HepG2 (cell line): ENCODE measurements around the gene SEMA4A. TPM values are rescaled to one million over a fixed set of nuclear protein-coding genes. Genes with fewer than 3 reads are reported as not detected.

Experiments
- ATAC-seq: fragments of 200-7000 bp; cut with Tn5 transposase; 3 replicates; pipeline ENCODE4 v1.9.1; 2020; ENCODE audit warnings: mild to moderate bottlenecking, moderate library complexity
- BruUV-seq: library from RNA; stranded (reverse); fragments of 400-500 nt; replicated peaks from 2 replicates; lab custom pipeline; 2021; lab: Mats Ljungman, UMichigan
- CTCF ChIA-PET: fragments of 300-600 bp; formaldehyde crosslinking; extraction: SDS; loops from one replicate; lab custom pipeline; 2021; ENCODE audit warnings: low total read pairs, inconsistent platforms, low intra/inter-chr PET ratio; lab: Yijun Ruan, JAX
- POLR2A ChIA-PET: fragments of 350-600 bp; sonication (Branson Sonifier 250); formaldehyde crosslinking; loops from one replicate; lab custom pipeline; 2020; ENCODE audit warnings: antibody characterized with exemption, inconsistent platforms; lab: Yijun Ruan, JAX
- DNase-seq: peaks from one replicate; pipeline ENCODE4 v3.0.0-alpha.2; 2015; ENCODE audit warnings: low spot score
- FAIRE-seq: peaks from 3 replicates; lab custom pipeline; 2011; peaks lifted over from hg19 to GRCh38; lab: Jason Lieb, UNC
- H2AFZ ChIP-seq: one replicate; pipeline ENCODE4 v1.6.1; 2011; ENCODE audit warnings: low read length, inconsistent platforms
- H3K27ac ChIP-seq: fragments of 300-600 bp; 3 replicates; pipeline ENCODE4 v1.8.0; 2011; ENCODE audit warnings: mixed run types, mild to moderate bottlenecking, mixed read lengths, low read length, inconsistent platforms; ENCODE audit not compliant: insufficient read depth; ENCODE audit errors: extremely low read length
- H3K27me3 ChIP-seq, 2 experiments: fragments of 200-600 bp in 1 of 2; 2 replicates in 1 of 2; 3 replicates in 1 of 2; pipeline versions ENCODE4 v1.6.0 to v1.8.0; 2011; ENCODE audit warnings: low read length in 2 of 2, mild to moderate bottlenecking in 2 of 2, moderate library complexity in 2 of 2, inconsistent platforms in 1 of 2; ENCODE audit not compliant: insufficient read depth in 2 of 2, control insufficient read depth in 1 of 2
- H3K36me3 ChIP-seq, 2 experiments: fragments of 200-600 bp in 1 of 2; replicated peaks in 1 of 2; 2 replicates in 1 of 2; 3 replicates in 1 of 2; pipeline versions ENCODE4 v1.5.1 to v1.8.0; 2011; ENCODE audit warnings: low read length in 2 of 2, inconsistent platforms in 1 of 2; ENCODE audit not compliant: insufficient read depth in 2 of 2, control insufficient read depth in 1 of 2
- H3K4me1 ChIP-seq: 2 replicates; pipeline ENCODE4 v1.5.1; 2012; ENCODE audit warnings: low read length, inconsistent platforms; ENCODE audit not compliant: insufficient read depth
- H3K4me2 ChIP-seq: 2 replicates; pipeline ENCODE4 v1.6.0; 2011; ENCODE audit warnings: low read depth, low read length, inconsistent platforms
- H3K4me3 ChIP-seq, 3 experiments: fragments of 200-600 bp in 1 of 3; sonication (generic), shearing (Covaris generic) in 1 of 3; replicated peaks in 1 of 3; 2 replicates each; pipeline ENCODE4 v1.5.1; 2011 to 2016; ENCODE audit warnings: low read length in 3 of 3, inconsistent platforms in 2 of 3, low read depth in 2 of 3, mild to moderate bottlenecking in 2 of 3, control low read depth in 1 of 3, mixed read lengths in 1 of 3; ENCODE audit not compliant: insufficient read depth in 1 of 3
- H3K79me2 ChIP-seq: one replicate; pipeline ENCODE4 v1.6.1; 2011; ENCODE audit warnings: low read length, inconsistent platforms; ENCODE audit not compliant: insufficient read depth
- H3K9ac ChIP-seq: 2 replicates; pipeline ENCODE4 v1.6.0; 2011; ENCODE audit warnings: mild to moderate bottlenecking, low read depth, low read length, inconsistent platforms; ENCODE audit not compliant: insufficient read depth
- H3K9me3 ChIP-seq: 2 replicates; pipeline ENCODE4 v1.5.1; 2012; ENCODE audit warnings: mild to moderate bottlenecking, low read length
- H4K20me1 ChIP-seq: 2 replicates; pipeline ENCODE4 v1.6.0; 2011; ENCODE audit warnings: inconsistent platforms, mild to moderate bottlenecking, low read length, moderate library complexity; ENCODE audit not compliant: insufficient read depth
- ATF3 ChIP-seq: sonication (generic); formaldehyde crosslinking; IDR thresholded peaks from 2 replicates; pipeline ENCODE4 v1.4.0; 2020; ENCODE audit warnings: missing genetic modification reagents
- GABPB1 ChIP-seq: IDR thresholded peaks from 2 replicates; pipeline ENCODE4 v1.6.1; 2016; ENCODE audit warnings: mild to moderate bottlenecking, missing genetic modification reagents, moderate library complexity, missing compliant biosample characterization
- KMT2B ChIP-seq: IDR thresholded peaks from 2 replicates; pipeline ENCODE4 v1.6.1; 2016; ENCODE audit warnings: missing genetic modification reagents, missing compliant biosample characterization
- NFIB ChIP-seq: sonication (generic); formaldehyde crosslinking; IDR thresholded peaks from 2 replicates; pipeline ENCODE4 v1.9.0; 2021; ENCODE audit warnings: missing genetic modification reagents, mild to moderate bottlenecking, borderline replicate concordance
- PHF21A ChIP-seq: sonication (generic); formaldehyde crosslinking; IDR thresholded peaks from 2 replicates; pipeline ENCODE4 v1.5.0; 2020; ENCODE audit warnings: mild to moderate bottlenecking, missing genetic modification reagents
- PITX1 ChIP-seq: sonication (generic); formaldehyde crosslinking; IDR thresholded peaks from 2 replicates; pipeline ENCODE4 v1.5.1; 2020; ENCODE audit warnings: mild to moderate bottlenecking, missing genetic modification reagents
- RFXANK ChIP-seq: IDR thresholded peaks from 2 replicates; pipeline ENCODE4 v1.6.1; 2016
- SNAPC4 ChIP-seq: sonication (generic); formaldehyde crosslinking; IDR thresholded peaks from 2 replicates; pipeline ENCODE4 v1.4.0; 2020; ENCODE audit warnings: mild to moderate bottlenecking, missing genetic modification reagents
- ZBTB26 ChIP-seq: IDR thresholded peaks from 2 replicates; pipeline ENCODE4 v1.6.1; 2016; ENCODE audit warnings: missing compliant biosample characterization, missing genetic modification reagents, borderline replicate concordance
- ZMYM3 ChIP-seq: sonication (generic); formaldehyde crosslinking; IDR thresholded peaks from 2 replicates; pipeline ENCODE4 v1.5.1; 2020; ENCODE audit warnings: mild to moderate bottlenecking, missing genetic modification reagents
- ZNF224 ChIP-seq: sonication (generic); formaldehyde crosslinking; IDR thresholded peaks from 2 replicates; pipeline ENCODE4 v1.5.0; 2020; ENCODE audit warnings: mild to moderate bottlenecking, missing genetic modification reagents
- ZNF280D ChIP-seq: sonication (generic); formaldehyde crosslinking; IDR thresholded peaks from 2 replicates; pipeline ENCODE4 v1.5.1; 2020; ENCODE audit warnings: mild to moderate bottlenecking, missing genetic modification reagents
- ZNF564 ChIP-seq: sonication (generic); formaldehyde crosslinking; IDR thresholded peaks from 2 replicates; pipeline ENCODE4 v1.8.1; 2023; ENCODE audit warnings: mild to moderate bottlenecking, missing genetic modification reagents
- WGBS: methylation state at CpG from one replicate; pipeline ENCODE4 v1.1.6; 2017; ENCODE audit warnings: low lambda C conversion rate; 5-methylcytosine and 5-hydroxymethylcytosine counted together
- in situ Hi-C: cut with HindIII; loops from 2 replicates; pipeline ENCODE4 v1.10.0; 2017; ENCODE audit warnings: low pct_unique_long_range_greater_than_20kb; ENCODE audit not compliant: extremely low pct_ligation_motif_present
- intact Hi-C: fragments of 100-400 bp; cut with micrococcal nuclease; formaldehyde crosslinking; loops from one replicate; pipeline ENCODE4 v1.10.0; 2022; ENCODE audit not compliant: unreplicated experiment
- polyA plus RNA-seq, 8 experiments: library from polyadenylated mRNA; depleted of rRNA in 3 of 8; stranded (reverse) in 7 of 8; unstranded in 1 of 8; fragments of >200 nt; fragmentation: Illumina TruSeq in 4 of 8; extraction: Trizol in 4 of 8; gene quantifications; 2 replicates each; pipeline versions ENCODE4 v1.2.1 to v1.2.3, GENCODE V29; 2011 to 2016; ENCODE audit warnings: low read depth in 4 of 8, missing spikeins in 1 of 8, mixed read lengths in 1 of 8; ENCODE audit not compliant: insufficient read depth in 1 of 8
- total RNA-seq, 5 experiments: library from RNA; depleted of rRNA; stranded (reverse); fragments of >200 nt; fragmentation: Illumina TruSeq; extraction: Trizol; gene quantifications; 2 replicates each; pipeline ENCODE4 v1.2.3, GENCODE V29; 2016; ENCODE audit warnings: low read depth in 1 of 5

Gene SEMA4A
- total and polyA plus RNA-seq, 2 of the 13 experiments (the other 11 are each of a cell fraction or from before 2014, with no cell fraction given) = 0.09 to 0.20 TPM

- intact Hi-C loops = no loop called here
- peaks cover 0 to 7% of the 10 kb centered on the region in 2 experiments; a peak in 3 of 5 replicates for H3K36me3 ChIP-seq
- H3K4me2 ChIP-seq = peak overlapping the region; percentile 80
- DNase-seq = no peak
- H3K79me2 ChIP-seq = peaks cover 76% of the 10 kb centered on the region
- peaks cover 6% of the 10 kb centered on the region; the same call in 1 of the 2 replicates for H4K20me1 ChIP-seq
- H3K9ac ChIP-seq = peak overlapping the region; percentile 73
- H3K9me3 ChIP-seq = no peaks in the 10 kb centered on the region
- in situ Hi-C loops = no loop called here
- H3K4me1 ChIP-seq = peaks cover 82% of the 10 kb centered on the region
- 40% methylated on average over 13 of the region's 13 CpGs for whole genome bisulfite sequencing
- H3K27ac ChIP-seq = peak overlapping the region; percentile 91
- no TSS peak for BruUV-seq
- H2AFZ ChIP-seq = no peak overlapping the region
- peak overlapping the region; percentile 31 to 83 (median 78) for H3K4me3 ChIP-seq
- ChIA-PET POLR2A (interaction anchor here (0.7 to 4.8 kb wide), 6 partner anchors 11 to 507 kb away, joined by 3 to 108 read pairs (median 4); no protein-coding TSS in a partner anchor), CTCF (interaction anchor here (1.5 kb wide), 1 partner anchor 12 kb away, joined by 3 read pairs; no protein-coding TSS in a partner anchor)
- FAIRE-seq = no peak
- no peaks in the 10 kb centered on the region; a peak in 1 of 5 replicates for H3K27me3 ChIP-seq
- ATAC-seq = no peak
- TF ChIP-seq SNAPC4 (CRISPR knock-in tag) = no peak
- no peak for TF ChIP-seq RFXANK (CRISPR knock-in tag)
- TF ChIP-seq ATF3 (CRISPR knock-in tag) = no peak
- TF ChIP-seq ZNF564 = no peak
- TF ChIP-seq KMT2B = no peak
- TF ChIP-seq ZBTB26 (CRISPR knock-in tag) = no peak
- 0 out of 2 replicates have a peak, but pooled peaks have one; percentile 23 for TF ChIP-seq PITX1
- TF ChIP-seq ZMYM3 (CRISPR knock-in tag) = peak; percentile 73
- 0 out of 2 replicates have a peak, but pooled peaks have one; percentile 4 for TF ChIP-seq ZNF224 (CRISPR knock-in tag)
- TF ChIP-seq PHF21A (CRISPR knock-in tag) = peak; percentile 8; the same call in 1 of the 2 replicates
- TF ChIP-seq ZNF280D = peak; percentile 19; the same call in 1 of the 2 replicates
- no peak for TF ChIP-seq NFIB (CRISPR knock-in tag)
- TF ChIP-seq GABPB1 (CRISPR knock-in tag) = peak; percentile 4; the same call in 1 of the 2 replicates
Observed at GRCh38 chr1:156117414-156118176, 35.8 kb upstream of the SEMA4A start.
